GM21526 (cell line): ENCODE results near the gene BRD4.

Experiments used
- ATAC-seq: cut with Tn5 transposase; IDR thresholded peaks from one replicate; pipeline ENCODE4 v1.9.1; 2021; ENCODE audit warnings: moderate library complexity; ENCODE audit not compliant: unreplicated experiment, low FRiP score

The BRD4 gene

GRCh38 chr19:15292847-15293582 is 39.3 kb downstream of the BRD4 start:
- no peak for ATAC-seq

GRCh38 chr19:15292140-15292539 is 40.2 kb downstream of the BRD4 start:
- no peak for ATAC-seq

- ATAC-seq: no peak
These were observed 40.8 kb downstream of the BRD4 start for GRCh38 chr19:15291548-15292021.

- ATAC-seq: no peak
These were observed 41.2 kb downstream of the BRD4 start for GRCh38 chr19:15291089-15291488.

- no peak for ATAC-seq
These were observed 42.2 kb downstream of the BRD4 start for GRCh38 chr19:15290166-15290565.

- no peak for ATAC-seq
These were observed 42.7 kb downstream of the BRD4 start for GRCh38 chr19:15289673-15290072.

- ATAC-seq: no peak
These were observed 44.0 kb downstream of the BRD4 start for GRCh38 chr19:15288146-15288963.

GRCh38 chr19:15287496-15287895 is 44.8 kb downstream of the BRD4 start:
- ATAC-seq: no peak

- ATAC-seq: no peak
These were observed 45.5 kb downstream of the BRD4 start for GRCh38 chr19:15286688-15287365.

- no peak for ATAC-seq
These were observed 46.3 kb downstream of the BRD4 start for GRCh38 chr19:15285896-15286591.

- ATAC-seq: no peak
These were observed 47.4 kb downstream of the BRD4 start for GRCh38 chr19:15284896-15285295.

- no peak for ATAC-seq
These were observed 48.2 kb downstream of the BRD4 start for GRCh38 chr19:15284091-15284490.

GRCh38 chr19:15283141-15283883 is 49.0 kb downstream of the BRD4 start:
- ATAC-seq: no peak

- no peak for ATAC-seq
These were observed 50.0 kb downstream of the BRD4 start for GRCh38 chr19:15282311-15282705.

GRCh38 chr19:15280915-15281683 is 51.2 kb downstream of the BRD4 start:
- no peak for ATAC-seq

GRCh38 chr19:15280048-15280725 is 52.2 kb downstream of the BRD4 start:
- ATAC-seq: no peak

GRCh38 chr19:15279326-15279904 is 52.9 kb downstream of the BRD4 start:
- no peak for ATAC-seq

GRCh38 chr19:15276620-15277215 is 55.6 kb downstream of the BRD4 start:
- no peak for ATAC-seq
